Measurements from ENCODE around the gene CYP19A1.
A peak's percentile ranks its signal among the peaks of the same experiment; 100 is the strongest.

- TF ChIP-seq REST (IDR thresholded peaks at IDR 0.05; ENCODE audit: insufficient replicate concordance, low read depth) (no peak), SPI1 (IDR thresholded peaks at IDR 0.05; ENCODE audit: borderline replicate concordance, low read depth) (peak; percentile 96)
Observed at GRCh38 chr15:51202783-51203182, 135.6 kb downstream of the CYP19A1 start.

Measured in HL-60 (cell line).